Measurements from ENCODE around the gene CTAGE15.
"Not testable (repeated sequence)": the region's sequence is repeated elsewhere in the genome, so short reads cannot be mapped to it uniquely, and the experiment has no call there.

- TF ChIP-seq POLR2A, CTCF (IDR thresholded peaks at IDR 0.05): not testable (repeated sequence)
These were observed 49.6 kb downstream of the CTAGE15 start for GRCh38 chr7:143621175-143621574.
